IMR-90 (cell line): ENCODE measurements around the gene BTG4. TPM values are rescaled to one million over a fixed set of nuclear protein-coding genes. Genes with fewer than 3 reads are reported as not detected.
A peak's percentile ranks its signal among the peaks of the same experiment; 100 is the strongest.

Experiments
- ATAC-seq: fragments of 200-7000 bp; cut with Tn5 transposase; 2 replicates; pipeline ENCODE4 v1.9.1; 2020; ENCODE audit warnings: low read depth, mild to moderate bottlenecking, moderate library complexity
- BruUV-seq: library from RNA; stranded (reverse); fragments of 400-500 nt; replicated peaks from 2 replicates; lab custom pipeline; 2021; lab: Mats Ljungman, UMichigan
- CTCF ChIA-PET: fragments of 300-600 bp; formaldehyde crosslinking; extraction: SDS; loops from one replicate; lab custom pipeline; 2021; ENCODE audit warnings: antibody characterized with exemption; lab: Yijun Ruan, JAX
- POLR2A ChIA-PET: fragments of 300-600 bp; sonication (Branson Sonifier 250); formaldehyde crosslinking; loops from one replicate; lab custom pipeline; 2022; ENCODE audit warnings: antibody characterized with exemption; ENCODE audit not compliant: unreplicated experiment; lab: Charles Lee
- DNase-seq: peaks from one replicate; pipeline ENCODE4 v3.0.0; 2013
- H2AFZ ChIP-seq: replicated peaks from 2 replicates; pipeline ENCODE3; 2013; ENCODE audit warnings: low read length, mild to moderate bottlenecking; ENCODE audit not compliant: poor library complexity
- H2AK5ac ChIP-seq: 2 replicates; pipeline ENCODE4 v1.6.1; 2013; ENCODE audit warnings: low read depth, low read length, inconsistent platforms
- H2AK9ac ChIP-seq: replicated peaks from 2 replicates; pipeline ENCODE3; 2013; ENCODE audit warnings: mild to moderate bottlenecking, low read depth, low read length, moderate library complexity; ENCODE audit not compliant: poor library complexity
- H2BK120ac ChIP-seq: 2 replicates; pipeline ENCODE4 v1.6.1; 2013; ENCODE audit warnings: low read depth, low read length, inconsistent platforms
- H2BK15ac ChIP-seq: 3 replicates; pipeline ENCODE4 v1.6.1; 2013; ENCODE audit warnings: low read depth, low read length, inconsistent platforms
- H2BK20ac ChIP-seq: 2 replicates; pipeline ENCODE4 v1.6.1; 2013; ENCODE audit warnings: low read depth, mild to moderate bottlenecking, inconsistent platforms, low read length, moderate library complexity
- H2BK5ac ChIP-seq: 2 replicates; pipeline ENCODE4 v1.6.1; 2013; ENCODE audit warnings: mild to moderate bottlenecking, low read depth, low read length, inconsistent platforms; ENCODE audit not compliant: poor library complexity, severe bottlenecking
- H3K14ac ChIP-seq: replicated peaks from 2 replicates; pipeline ENCODE4 v1.6.1; 2013; ENCODE audit warnings: low read depth, low read length, inconsistent platforms
- H3K18ac ChIP-seq: 2 replicates; pipeline ENCODE4 v1.6.1; 2013; ENCODE audit warnings: low read depth, low read length, control low read depth
- H3K23ac ChIP-seq: 2 replicates; pipeline ENCODE4 v1.6.1; 2013; ENCODE audit warnings: low read depth, low read length, inconsistent platforms
- H3K27ac ChIP-seq: 2 replicates; pipeline ENCODE4 v1.5.1; 2013; ENCODE audit warnings: mild to moderate bottlenecking, control low read depth, low read length; ENCODE audit not compliant: insufficient read depth
- H3K27me3 ChIP-seq: 2 replicates; pipeline ENCODE4 v1.6.1; 2013; ENCODE audit warnings: low read length; ENCODE audit not compliant: control insufficient read depth, insufficient read depth
- H3K36me3 ChIP-seq: 2 replicates; pipeline ENCODE4 v1.6.1; 2013; ENCODE audit warnings: low read length, mixed read lengths; ENCODE audit not compliant: control insufficient read depth, insufficient read depth
- H3K4ac ChIP-seq: 2 replicates; pipeline ENCODE4 v1.6.1; 2013; ENCODE audit warnings: low read depth, low read length, inconsistent platforms
- H3K4me1 ChIP-seq: 2 replicates; pipeline ENCODE4 v1.6.1; 2013; ENCODE audit warnings: low read length, mixed read lengths; ENCODE audit not compliant: control insufficient read depth, insufficient read depth
- H3K4me2 ChIP-seq: 2 replicates; pipeline ENCODE4 v1.6.1; 2013; ENCODE audit warnings: low read depth, mild to moderate bottlenecking, control low read depth, low read length, moderate library complexity
- H3K4me3 ChIP-seq: 2 replicates; pipeline ENCODE4 v1.5.1; 2013; ENCODE audit warnings: low read depth, mild to moderate bottlenecking, control low read depth, low read length, moderate library complexity; ENCODE audit not compliant: insufficient read depth
- H3K56ac ChIP-seq: 2 replicates; pipeline ENCODE4 v1.6.1; 2013; ENCODE audit warnings: low read length, inconsistent platforms; ENCODE audit not compliant: insufficient read depth; ENCODE audit errors: extremely low read depth
- H3K79me1 ChIP-seq, 2 experiments: 2 replicates each; pipeline ENCODE4 v1.6.1; 2013; ENCODE audit warnings: low read length in 2 of 2, inconsistent platforms in 1 of 2, low read depth in 1 of 2
- H3K9ac ChIP-seq: 2 replicates; pipeline ENCODE4 v1.6.1; 2013; ENCODE audit warnings: low read depth, low read length, control low read depth
- H3K9me1 ChIP-seq: 2 replicates; pipeline ENCODE4 v1.6.1; 2013; ENCODE audit warnings: low read length, inconsistent platforms; ENCODE audit not compliant: insufficient read depth
- H3K9me3 ChIP-seq: 2 replicates; pipeline ENCODE4 v1.6.1; 2013; ENCODE audit warnings: low read length; ENCODE audit not compliant: control insufficient read depth, insufficient read depth
- H4K20me1 ChIP-seq: 2 replicates; pipeline ENCODE4 v1.6.1; 2013; ENCODE audit warnings: low read length, inconsistent platforms; ENCODE audit not compliant: insufficient read depth
- H4K5ac ChIP-seq: 2 replicates; pipeline ENCODE4 v1.6.1; 2013; ENCODE audit warnings: mild to moderate bottlenecking, low read depth, low read length, control low read depth
- H4K8ac ChIP-seq, 2 experiments: 2 replicates each; pipeline ENCODE4 v1.6.1; 2013; ENCODE audit warnings: low read depth in 2 of 2, low read length in 2 of 2, control low read depth in 1 of 2, inconsistent platforms in 1 of 2
- H4K91ac ChIP-seq: 2 replicates; pipeline ENCODE4 v1.6.1; 2013; ENCODE audit warnings: low read depth, low read length, inconsistent platforms; ENCODE audit not compliant: insufficient read depth
- CEBPB ChIP-seq: IDR thresholded peaks from 2 replicates; pipeline ENCODE4 v1.6.1; 2012; ENCODE audit warnings: low read depth, low read length, improper control_type of control experiment
- MAFK ChIP-seq: IDR thresholded peaks from 2 replicates; pipeline ENCODE4 v1.6.1; 2012; ENCODE audit warnings: low read depth, low read length, improper control_type of control experiment
- RFX5 ChIP-seq: IDR thresholded peaks from 2 replicates; pipeline ENCODE4 v1.8.0; 2012; ENCODE audit warnings: low read depth, mild to moderate bottlenecking, low read length, moderate library complexity
- USF2 ChIP-seq: fragments of 150-350 bp; IDR thresholded peaks from 2 replicates; pipeline ENCODE4 v1.6.1; 2017; ENCODE audit warnings: mild to moderate bottlenecking, antibody characterized with exemption, low read length, low read depth
- WGBS, 2 experiments: methylation state at CpG; one replicate each; pipeline versions ENCODE4 v1.1.5 to v1.1.7; 2013; ENCODE audit warnings: missing lambda C conversion rate in 2 of 2; ENCODE audit not compliant: insufficient read length in 1 of 2; ENCODE audit errors: extremely low coverage in 2 of 2; 5-methylcytosine and 5-hydroxymethylcytosine counted together
- dilution Hi-C: fragments of 300-500 bp; cut with HindIII; formaldehyde crosslinking; loops from one replicate; pipeline ENCODE4 v1.14.3; 2018; ENCODE audit warnings: low sequenced_read_pairs; ENCODE audit not compliant: unreplicated experiment
- in situ Hi-C: fragments of 300-500 bp; cut with MboI; formaldehyde crosslinking; loops from 3 replicates; pipeline ENCODE4 v1.14.3; 2019; ENCODE audit warnings: low sequenced_read_pairs, inconsistent platforms, mixed read lengths
- intact Hi-C: fragments of 100-400 bp; cut with micrococcal nuclease; formaldehyde crosslinking; loops from 2 replicates; pipeline ENCODE4 v1.10.0; 2022
- polyA plus RNA-seq, 3 experiments: library from polyadenylated mRNA; depleted of rRNA; stranded (reverse); fragments of >200 nt; gene quantifications; 2 replicates each; pipeline ENCODE4 v1.2.3, GENCODE V29; 2012; ENCODE audit warnings: low replicate concordance in 1 of 3
- total RNA-seq: library from RNA; depleted of rRNA; stranded (reverse); fragments of >200 nt; gene quantifications from 2 replicates; pipeline ENCODE4 v1.2.3, GENCODE V29; 2012

BTG4 gene
- total and polyA plus RNA-seq, 2 of the 4 experiments (the other 2 are of a cell fraction), result not detected

- H3K56ac ChIP-seq, result no peak overlapping the region
- BruUV-seq, result no TSS peak
- ATAC-seq (no peak), DNase-seq (no peak)
- H3K4me1 ChIP-seq, result peaks cover 4% of the 10 kb centered on the region; the same call in 1 of the 2 replicates
- H3K9ac ChIP-seq, result no peak overlapping the region
- ChIA-PET CTCF (no interaction called here), POLR2A (no interaction called here)
- no peak for TF ChIP-seq USF2
- no peak for TF ChIP-seq RFX5
- TF ChIP-seq CEBPB, result peak; percentile 28; the same call in 1 of the 2 replicates
- no peak for TF ChIP-seq MAFK
- H4K20me1 ChIP-seq, result no peaks in the 10 kb centered on the region
- H2BK15ac ChIP-seq, result no peak overlapping the region; the same call in 2 of the 3 replicates
- no peak overlapping the region; the same call in 1 of the 2 replicates for H3K4ac ChIP-seq
- no peak overlapping the region for H2BK120ac ChIP-seq
- no peak overlapping the region for H3K4me3 ChIP-seq
- H3K14ac ChIP-seq, result no peak overlapping the region; the same call in 1 of the 2 replicates
- H3K9me3 ChIP-seq, result no peaks in the 10 kb centered on the region
- no peak overlapping the region for H2AFZ ChIP-seq
- dilution Hi-C loops, result no loop called here
- in situ Hi-C loops, result no loop called here
- no peak overlapping the region for H2BK5ac ChIP-seq
- H2AK5ac ChIP-seq, result no peak overlapping the region
- H3K27me3 ChIP-seq, result no peaks in the 10 kb centered on the region
- H2BK20ac ChIP-seq, result no peak overlapping the region; the same call in 1 of the 2 replicates
- H3K4me2 ChIP-seq, result no peak overlapping the region
- H3K36me3 ChIP-seq, result no peaks in the 10 kb centered on the region
- 0 out of 2 replicates have a peak, but pooled peaks cover 6% of the 10 kb centered on the region for H3K9me1 ChIP-seq
- H3K27ac ChIP-seq, result no peak overlapping the region
- H4K8ac ChIP-seq, result no peak overlapping the region
- H4K91ac ChIP-seq, result no peak overlapping the region
- no peak overlapping the region for H2AK9ac ChIP-seq
- no peak overlapping the region for H4K5ac ChIP-seq
- H3K18ac ChIP-seq, result no peak overlapping the region; the same call in 1 of the 2 replicates
- H3K79me1 ChIP-seq, result no peaks in the 10 kb centered on the region
- no peak overlapping the region for H3K23ac ChIP-seq
- intact Hi-C loops, result no loop called here
- WGBS, 2 experiments, result no CpG with 5 or more reads among the region's 1 CpG
These were observed 13.3 kb upstream of the BTG4 start for GRCh38 chr11:111525456-111525855.
